Loucy (cell line): ENCODE results near the gene ERCC6L.
"Not testable (repeated sequence)": the region's sequence is repeated elsewhere in the genome, so short reads cannot be mapped to it uniquely, and the experiment has no call there.

Experiments
- H2AFZ ChIP-seq: fragments of 200-600 bp; sonication (generic); 2 replicates; pipeline ENCODE4 v1.6.0; 2016; ENCODE audit warnings: antibody characterized with exemption, mild to moderate bottlenecking, low read length, moderate library complexity
- H3F3A ChIP-seq: fragments of 200-600 bp; 2 replicates; pipeline ENCODE4 v1.6.0; 2016; ENCODE audit warnings: antibody characterized with exemption, low read depth, mild to moderate bottlenecking
- H3K27me3 ChIP-seq: fragments of 200-600 bp; sonication (generic); 2 replicates; pipeline ENCODE4 v1.6.1; 2014; ENCODE audit warnings: low read length, mild to moderate bottlenecking; ENCODE audit not compliant: insufficient read depth, poor library complexity, severe bottlenecking
- H3K36me3 ChIP-seq: fragments of 200-600 bp; sonication (generic); 2 replicates; pipeline ENCODE4 v1.6.1; 2016; ENCODE audit warnings: low read length; ENCODE audit not compliant: insufficient read depth
- H3K4me1 ChIP-seq: fragments of 200-600 bp; sonication (generic); 2 replicates; pipeline ENCODE4 v1.5.1; 2014; ENCODE audit warnings: low read length, mild to moderate bottlenecking; ENCODE audit not compliant: insufficient read depth, poor library complexity, severe bottlenecking
- H3K4me2 ChIP-seq: fragments of 200-600 bp; sonication (generic); 2 replicates; pipeline ENCODE4 v1.6.0; 2014; ENCODE audit warnings: antibody characterized with exemption, low read length, low read depth, mild to moderate bottlenecking; ENCODE audit not compliant: poor library complexity, severe bottlenecking
- H3K4me3 ChIP-seq: fragments of 200-600 bp; sonication (generic); 2 replicates; pipeline ENCODE4 v1.5.1; 2014; ENCODE audit warnings: low read length, mild to moderate bottlenecking, mixed read lengths; ENCODE audit not compliant: poor library complexity, severe bottlenecking
- H3K79me2 ChIP-seq: fragments of 200-600 bp; sonication (generic); 2 replicates; pipeline ENCODE4 v1.6.1; 2014; ENCODE audit warnings: low read length; ENCODE audit not compliant: insufficient read depth
- H3K9ac ChIP-seq: fragments of 200-600 bp; sonication (generic); 2 replicates; pipeline ENCODE4 v1.6.0; 2014; ENCODE audit warnings: mild to moderate bottlenecking, low read depth, low read length, moderate library complexity; ENCODE audit not compliant: poor library complexity, severe bottlenecking
- H3K9me2 ChIP-seq: fragments of 200-600 bp; sonication (generic); replicated peaks from 2 replicates; pipeline ENCODE4 v1.6.1; 2016; ENCODE audit warnings: low read depth, low read length, mixed read lengths
- H3K9me3 ChIP-seq: fragments of 200-600 bp; sonication (generic); 2 replicates; pipeline ENCODE4 v1.6.1; 2014; ENCODE audit warnings: mild to moderate bottlenecking, antibody characterized with exemption, low read length, low read depth; ENCODE audit not compliant: insufficient read depth
- H4K20me1 ChIP-seq: fragments of 200-600 bp; sonication (generic); 2 replicates; pipeline ENCODE4 v1.6.0; 2014; ENCODE audit warnings: antibody characterized with exemption, low read length, mild to moderate bottlenecking; ENCODE audit not compliant: insufficient read depth, poor library complexity, severe bottlenecking
- EZH2phosphoT487 ChIP-seq: fragments of 200-600 bp; IDR thresholded peaks from 2 replicates; pipeline ENCODE4 v1.6.1; 2018; ENCODE audit warnings: antibody characterized with exemption, mild to moderate bottlenecking, moderate library complexity, borderline replicate concordance
- TF ChIP-seq, protein P1 (sequence below): fragments of 200-600 bp; sonication (generic); conservative IDR thresholded peaks from 2 replicates; pipeline ENCODE4 v1.5.1; 2014; ENCODE audit warnings: mild to moderate bottlenecking, antibody characterized with exemption, low read length

Gene ERCC6L

DNA sequence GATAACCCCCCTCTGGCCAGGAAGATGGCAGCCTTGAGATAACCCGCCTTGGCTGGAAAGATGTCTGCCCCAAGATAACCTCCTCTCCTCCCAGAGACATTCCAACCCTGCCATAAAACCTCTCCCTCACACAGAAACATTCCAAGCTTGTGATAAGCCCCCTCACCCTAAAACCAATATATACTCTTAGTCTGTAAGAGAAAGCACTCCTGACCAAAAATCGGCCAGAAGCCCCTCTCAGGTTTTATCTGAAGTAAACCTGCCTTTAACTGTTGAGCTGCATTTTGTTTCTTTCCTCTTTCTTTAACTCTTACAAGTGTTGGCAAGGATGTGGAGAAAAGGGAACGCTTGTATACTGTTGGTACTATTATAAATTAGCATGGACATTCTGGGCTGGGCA lies 8.5 kb downstream of the ERCC6L start:
- H2AFZ ChIP-seq = no peak overlapping the region
- no peak overlapping the region for H3K4me3 ChIP-seq
- no peak overlapping the region for H3K4me2 ChIP-seq
- H3K4me1 ChIP-seq = no peaks in the 10 kb centered on the region
- H3K9ac ChIP-seq = no peak overlapping the region
- H3K79me2 ChIP-seq = peaks cover 26% of the 10 kb centered on the region
- peaks cover 2% of the 10 kb centered on the region for H4K20me1 ChIP-seq
- H3F3A ChIP-seq = no peaks in the 10 kb centered on the region
- no peak for TF ChIP-seq EZH2phosphoT487
- TF ChIP-seq, protein P1, sequence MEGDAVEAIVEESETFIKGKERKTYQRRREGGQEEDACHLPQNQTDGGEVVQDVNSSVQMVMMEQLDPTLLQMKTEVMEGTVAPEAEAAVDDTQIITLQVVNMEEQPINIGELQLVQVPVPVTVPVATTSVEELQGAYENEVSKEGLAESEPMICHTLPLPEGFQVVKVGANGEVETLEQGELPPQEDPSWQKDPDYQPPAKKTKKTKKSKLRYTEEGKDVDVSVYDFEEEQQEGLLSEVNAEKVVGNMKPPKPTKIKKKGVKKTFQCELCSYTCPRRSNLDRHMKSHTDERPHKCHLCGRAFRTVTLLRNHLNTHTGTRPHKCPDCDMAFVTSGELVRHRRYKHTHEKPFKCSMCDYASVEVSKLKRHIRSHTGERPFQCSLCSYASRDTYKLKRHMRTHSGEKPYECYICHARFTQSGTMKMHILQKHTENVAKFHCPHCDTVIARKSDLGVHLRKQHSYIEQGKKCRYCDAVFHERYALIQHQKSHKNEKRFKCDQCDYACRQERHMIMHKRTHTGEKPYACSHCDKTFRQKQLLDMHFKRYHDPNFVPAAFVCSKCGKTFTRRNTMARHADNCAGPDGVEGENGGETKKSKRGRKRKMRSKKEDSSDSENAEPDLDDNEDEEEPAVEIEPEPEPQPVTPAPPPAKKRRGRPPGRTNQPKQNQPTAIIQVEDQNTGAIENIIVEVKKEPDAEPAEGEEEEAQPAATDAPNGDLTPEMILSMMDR = no peak
- H3K9me2 ChIP-seq = no peaks in the 10 kb centered on the region
- H3K27me3 ChIP-seq = no peaks in the 10 kb centered on the region
- H3K36me3 ChIP-seq = no peaks in the 10 kb centered on the region
- no peaks in the 10 kb centered on the region for H3K9me3 ChIP-seq

DNA sequence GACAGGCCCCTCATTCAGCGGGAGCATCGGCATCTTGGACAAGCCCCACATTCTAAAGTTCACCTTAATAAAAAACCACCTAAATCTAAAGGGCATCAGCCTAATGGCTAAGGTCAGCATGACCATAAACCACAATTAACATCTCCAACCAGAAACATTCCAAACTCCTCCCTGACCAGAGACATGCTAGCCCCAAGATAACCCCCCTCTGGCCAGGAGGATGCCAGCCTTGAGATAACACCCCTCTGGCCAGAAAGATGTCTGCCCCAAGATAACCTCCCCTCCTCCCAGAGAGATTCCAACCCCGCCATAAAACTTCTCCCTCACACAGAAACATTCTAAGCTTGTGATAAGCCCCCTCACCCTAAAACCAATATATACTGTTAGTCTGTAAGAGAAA lies 18.5 kb downstream of the ERCC6L start:
- not testable (repeated sequence) for H3K4me3 ChIP-seq, H3K9ac ChIP-seq, H3K9me3 ChIP-seq, H3K27me3 ChIP-seq, H3K4me2 ChIP-seq, H3K9me2 ChIP-seq, H3F3A ChIP-seq, H3K36me3 ChIP-seq, H3K4me1 ChIP-seq, H4K20me1 ChIP-seq, H2AFZ ChIP-seq
- H3K79me2 ChIP-seq = peaks cover 28% of the 10 kb centered on the region; the same call in 1 of the 2 replicates

DNA sequence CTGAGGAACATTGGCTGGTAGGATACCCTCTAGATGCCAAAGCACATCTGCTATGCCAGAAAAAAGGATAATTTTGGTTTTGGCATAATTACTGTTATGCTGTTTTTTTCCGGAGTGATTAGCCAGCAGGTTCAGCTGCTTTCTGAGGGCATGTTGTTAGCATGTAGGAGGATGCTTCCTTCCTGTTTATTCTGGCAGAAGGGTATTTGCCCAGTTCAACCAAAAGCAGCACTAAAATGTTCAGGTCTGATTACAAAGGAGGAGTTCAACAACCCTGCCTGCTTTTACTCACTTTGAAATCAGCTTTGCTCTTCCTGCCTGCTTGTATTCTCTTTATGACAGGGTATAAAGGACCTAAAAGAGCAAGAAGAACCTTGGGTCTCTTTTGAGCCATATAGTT lies 21.9 kb downstream of the ERCC6L start:
- Histone ChIP-seq H2AFZ (no peak overlapping the region), H3K79me2 (peaks cover 12% of the 10 kb centered on the region; the same call in 1 of the 2 replicates), H3F3A (no peaks in the 10 kb centered on the region), H3K27me3 (no peaks in the 10 kb centered on the region), H3K9ac (no peak overlapping the region), H3K9me3 (no peaks in the 10 kb centered on the region), H4K20me1 (peaks cover 3% of the 10 kb centered on the region), H3K4me3 (no peak overlapping the region), H3K4me1 (no peaks in the 10 kb centered on the region), H3K4me2 (no peak overlapping the region), H3K36me3 (no peaks in the 10 kb centered on the region), H3K9me2 (no peaks in the 10 kb centered on the region)
- TF ChIP-seq, protein P1 = no peak
- no peak for TF ChIP-seq EZH2phosphoT487

DNA sequence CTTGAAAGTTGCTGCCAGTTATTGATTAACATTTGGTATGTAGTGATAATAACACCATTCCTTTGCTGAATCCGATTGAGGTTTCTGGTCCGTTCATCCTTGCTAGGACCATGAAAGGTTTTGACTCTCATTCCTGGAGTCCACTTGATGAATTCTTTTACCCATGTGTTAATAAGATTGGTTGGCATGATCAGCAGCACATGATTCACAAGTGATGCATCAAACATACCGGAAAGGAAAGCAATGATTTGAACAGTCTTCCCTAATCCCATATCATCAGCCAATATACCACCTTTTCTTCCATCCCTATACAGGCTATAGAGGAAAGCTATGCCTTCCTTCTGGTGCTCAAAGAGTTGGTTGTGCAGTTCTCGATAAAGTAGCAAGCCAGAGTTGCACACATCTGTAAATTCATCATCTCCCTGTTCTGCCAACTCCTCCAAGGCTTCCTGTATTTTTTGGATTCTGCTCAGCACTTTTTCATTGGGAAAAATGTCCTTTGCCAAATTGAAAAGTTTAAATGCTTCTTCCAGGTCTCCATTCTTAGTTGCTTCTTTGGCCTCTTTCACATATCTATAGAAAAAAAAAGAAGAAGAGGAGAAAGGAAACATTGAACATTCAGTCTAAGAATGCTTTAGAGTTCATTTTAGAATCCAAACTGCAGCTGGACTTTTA lies 30.6 kb downstream of the ERCC6L start:
- Histone ChIP-seq H3K9me3 (no peaks in the 10 kb centered on the region), H4K20me1 (no peaks in the 10 kb centered on the region), H3K4me1 (no peaks in the 10 kb centered on the region), H3K79me2 (peaks cover 4% of the 10 kb centered on the region; the same call in 1 of the 2 replicates), H3K9me2 (no peaks in the 10 kb centered on the region), H3K27me3 (no peaks in the 10 kb centered on the region), H3F3A (no peaks in the 10 kb centered on the region), H3K36me3 (peaks cover 42% of the 10 kb centered on the region), H3K4me2 (no peak overlapping the region), H3K9ac (no peak overlapping the region), H2AFZ (no peak overlapping the region), H3K4me3 (no peak overlapping the region)
- TF ChIP-seq, protein P1 = no peak
- no peak for TF ChIP-seq EZH2phosphoT487
